GM19372 (cell line): ENCODE data around the gene ARHGDIB.

Experiments
- ATAC-seq: cut with Tn5 transposase; IDR thresholded peaks from one replicate; pipeline ENCODE4 v1.9.1; 2021; ENCODE audit warnings: mild to moderate bottlenecking, low read depth, moderate library complexity; ENCODE audit not compliant: unreplicated experiment

Gene ARHGDIB

GRCh38 chr12:14984766-14985285 lies 23.4 kb upstream of the ARHGDIB start:
- no peak for ATAC-seq

- no peak for ATAC-seq
Observed at GRCh38 chr12:14984036-14984435, 22.6 kb upstream of the ARHGDIB start.

DNA sequence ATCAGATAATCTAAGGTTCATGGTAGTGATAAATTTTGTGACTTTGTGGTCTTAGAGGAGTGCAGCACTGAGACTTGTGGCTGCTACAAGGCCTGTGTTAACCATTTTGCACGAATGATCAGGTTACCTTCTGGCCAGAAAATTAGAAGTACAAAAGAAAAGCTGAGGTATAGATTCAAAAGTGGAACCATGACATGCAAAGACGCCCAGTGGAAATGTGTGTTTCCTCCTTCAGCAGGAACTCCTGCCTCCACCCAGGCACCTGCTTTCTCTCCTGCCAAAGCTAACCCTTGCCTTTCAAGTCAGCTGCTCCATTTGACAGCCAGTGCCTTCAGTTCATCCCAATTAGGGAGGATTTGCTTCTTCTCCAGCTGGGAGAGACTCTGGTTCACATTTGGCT lies 21.6 kb upstream of the ARHGDIB start:
- ATAC-seq, result no peak

- no peak for ATAC-seq
Observed at GRCh38 chr12:14982562-14982961, 21.2 kb upstream of the ARHGDIB start.

- no peak for ATAC-seq
Observed at GRCh38 chr12:14981049-14981448, 19.6 kb upstream of the ARHGDIB start.

- no peak for ATAC-seq
Observed at GRCh38 chr12:14979468-14979867, 18.1 kb upstream of the ARHGDIB start.

DNA sequence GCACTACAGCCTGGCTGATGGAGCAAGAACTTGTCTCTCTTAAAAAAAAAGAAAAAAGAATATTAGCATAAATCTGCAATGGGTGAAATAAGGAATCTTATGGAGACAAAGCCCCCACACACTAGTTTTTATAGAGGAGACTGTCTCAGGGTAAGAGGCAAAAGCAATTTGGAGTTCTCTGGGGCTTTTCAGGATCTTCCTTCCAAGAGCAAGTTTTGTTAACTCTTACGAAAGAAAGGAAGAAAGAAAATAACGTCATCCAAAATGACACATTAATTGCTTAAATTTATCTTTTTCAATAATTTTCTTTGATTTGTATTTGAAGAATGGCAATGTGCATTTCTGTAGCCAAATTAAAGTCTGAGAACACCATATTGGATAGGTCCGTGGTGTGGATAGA lies 15.3 kb upstream of the ARHGDIB start:
- no peak for ATAC-seq

DNA sequence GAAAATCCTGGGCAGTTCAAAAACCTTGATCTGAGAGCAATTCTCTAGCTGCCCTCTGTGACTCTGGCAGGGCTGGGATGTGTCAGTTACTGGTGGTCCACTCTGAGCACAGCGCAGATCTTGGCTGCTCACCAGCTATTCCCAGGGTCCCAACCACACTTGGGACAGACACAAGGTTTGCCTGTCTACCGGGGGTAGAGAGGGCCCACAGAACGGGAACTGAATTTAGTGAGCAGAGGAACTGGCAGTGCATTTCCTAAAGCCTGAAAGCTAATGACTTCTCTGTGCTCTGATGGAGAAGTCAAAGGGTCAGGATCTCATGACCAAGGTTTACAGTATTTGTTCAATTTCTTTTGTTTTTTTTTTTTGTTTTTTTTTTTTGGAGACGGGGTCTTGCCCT lies 14.1 kb upstream of the ARHGDIB start:
- no peak for ATAC-seq

DNA sequence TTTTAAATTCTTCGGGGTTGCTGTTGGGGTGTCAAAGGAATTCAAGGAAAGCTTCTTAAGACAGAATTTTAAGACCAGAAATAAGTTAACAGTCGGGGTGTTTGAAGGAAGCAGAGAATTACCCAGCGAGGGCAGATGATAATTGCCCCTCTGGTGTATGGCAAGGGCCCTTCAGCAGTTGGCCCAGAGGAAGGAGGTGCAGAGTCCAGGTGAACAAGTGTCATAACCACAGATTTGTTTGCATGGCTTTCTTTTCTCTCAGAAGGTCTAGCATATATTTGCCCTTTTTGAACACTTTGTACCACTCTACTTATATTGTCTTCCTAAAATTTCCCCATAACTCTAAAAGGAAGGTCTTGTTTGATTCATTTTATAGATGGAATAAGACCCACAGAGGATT lies 13.2 kb upstream of the ARHGDIB start:
- ATAC-seq, result no peak

DNA sequence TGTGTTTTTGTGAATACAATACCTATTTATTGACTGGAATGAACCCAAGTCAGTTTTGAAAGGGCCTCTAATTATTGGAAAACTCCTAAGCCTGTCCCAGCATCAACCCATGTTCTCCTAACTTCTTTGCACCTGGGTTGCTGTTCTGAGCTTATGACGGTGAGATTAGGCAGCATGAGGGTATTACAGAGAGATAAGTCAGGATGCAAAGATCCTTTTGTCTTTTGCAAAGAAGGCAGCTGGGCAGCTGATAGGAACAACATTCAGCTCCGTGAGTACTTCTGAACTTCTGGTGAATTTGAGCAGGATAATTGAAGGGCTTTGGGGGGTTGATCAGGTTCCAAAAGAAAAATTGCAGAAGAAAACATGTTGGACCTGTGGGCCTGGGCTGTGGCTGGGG lies 11.4 kb upstream of the ARHGDIB start, which contains the start of gene PDE6H:
Gene PDE6H (plus strand): TSS at position 227 of the 400 bp plus-strand sequence. CDS start 4,971 bp downstream, outside the sequence.
- ATAC-seq, result no peak

DNA sequence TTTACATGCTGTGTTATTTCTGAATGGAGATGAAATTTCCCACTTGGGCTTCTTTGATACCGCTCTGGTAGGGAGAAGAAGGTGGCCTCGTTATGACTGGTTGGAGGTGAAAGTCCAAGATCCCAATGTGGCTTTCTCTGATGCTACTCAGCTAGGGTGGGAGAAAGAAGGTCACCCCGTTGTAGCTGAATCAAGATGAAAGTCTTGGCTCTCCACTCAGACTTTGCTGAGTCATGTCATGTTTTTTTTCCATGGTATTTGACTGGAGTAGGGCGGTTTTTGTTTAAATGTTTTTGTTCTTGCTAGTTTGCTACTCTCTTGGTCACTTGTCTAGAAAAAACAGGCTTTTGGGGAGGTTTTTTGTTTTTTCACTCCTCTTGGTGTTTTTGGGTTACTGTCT lies 9.1 kb upstream of the ARHGDIB start:
- ATAC-seq, result no peak

DNA sequence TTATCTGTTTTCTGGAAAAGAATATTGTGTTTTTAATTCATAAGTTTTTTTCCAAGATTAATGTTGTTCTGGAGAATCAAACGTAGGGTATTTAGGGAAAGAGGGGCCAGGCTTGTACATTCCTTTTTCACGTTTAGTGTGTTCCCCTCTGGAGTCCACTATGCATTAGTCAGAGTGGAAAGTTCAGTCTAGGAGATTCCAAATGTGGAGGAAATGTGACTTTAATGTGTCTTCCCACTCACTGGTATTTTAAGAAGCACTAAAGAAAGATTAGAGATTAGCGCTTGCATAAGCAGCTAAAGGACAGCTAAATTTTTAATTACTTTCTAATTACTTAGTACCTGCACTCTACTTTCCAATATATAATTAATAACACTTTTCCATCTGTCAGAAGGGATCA lies 7.1 kb upstream of the ARHGDIB start:
- no peak for ATAC-seq

GRCh38 chr12:14965221-14965620 lies 3.8 kb upstream of the ARHGDIB start:
- ATAC-seq, result no peak

DNA sequence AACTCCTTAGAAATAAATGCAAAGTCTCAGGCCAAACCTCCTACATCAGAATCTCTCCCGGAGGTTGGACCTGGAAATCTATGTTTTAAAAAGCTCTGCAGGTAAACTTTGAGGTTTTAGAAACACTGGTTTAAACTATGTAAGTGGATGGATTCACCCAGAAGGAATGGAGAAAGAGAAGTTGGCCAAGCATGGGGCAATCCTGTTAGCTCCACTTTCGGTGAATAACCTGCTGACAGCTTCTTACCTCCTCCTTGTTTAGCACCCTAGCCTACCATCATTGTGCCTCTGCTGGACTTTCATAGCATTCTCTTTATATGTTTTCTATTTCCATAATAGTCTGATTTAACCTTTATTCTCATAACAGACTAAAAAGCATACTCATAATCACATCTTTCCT lies 3.0 kb upstream of the ARHGDIB start:
- ATAC-seq, result no peak

DNA sequence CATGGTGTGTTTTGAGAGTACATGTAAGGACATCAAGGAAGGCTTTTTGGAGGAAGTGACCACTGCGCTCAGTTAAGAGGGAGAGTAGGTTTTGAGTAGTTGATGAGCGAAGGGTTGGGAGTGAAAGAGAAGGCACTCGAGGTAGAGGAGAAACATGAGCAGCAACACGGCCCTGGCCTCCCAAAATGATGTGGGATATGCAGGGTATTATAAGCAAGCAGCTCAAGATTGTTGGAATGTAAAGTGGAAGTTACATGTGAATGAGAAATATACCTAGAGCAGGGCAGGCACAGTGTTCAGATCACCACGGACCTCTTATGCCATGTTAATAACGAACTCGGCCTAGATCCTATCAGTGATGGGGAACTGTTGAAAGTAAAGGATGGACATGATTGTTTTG lies 2.1 kb upstream of the ARHGDIB start:
- ATAC-seq, result no peak

DNA sequence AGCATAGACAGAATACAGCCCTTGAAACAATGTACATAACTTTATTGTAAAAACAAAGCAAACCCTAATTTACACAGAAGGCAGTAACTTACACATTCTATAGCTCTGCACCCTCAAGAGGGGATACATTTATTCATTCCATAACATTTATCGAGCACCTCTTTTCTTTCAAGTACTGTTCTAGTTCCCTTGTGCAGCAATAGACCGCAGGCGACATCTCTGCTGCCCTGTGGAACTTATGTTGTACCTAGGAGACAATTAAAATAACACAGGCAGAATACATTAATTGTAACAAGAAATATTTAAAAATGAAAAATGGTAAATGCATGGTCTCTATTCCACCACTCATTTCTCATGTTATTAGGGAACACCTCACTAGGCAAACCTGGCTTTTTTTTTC lies 1.4 kb upstream of the ARHGDIB start:
- ATAC-seq, result no peak

GRCh38 chr12:14962153-14962539 lies 745 bp upstream of the ARHGDIB start:
- ATAC-seq, result no peak

DNA sequence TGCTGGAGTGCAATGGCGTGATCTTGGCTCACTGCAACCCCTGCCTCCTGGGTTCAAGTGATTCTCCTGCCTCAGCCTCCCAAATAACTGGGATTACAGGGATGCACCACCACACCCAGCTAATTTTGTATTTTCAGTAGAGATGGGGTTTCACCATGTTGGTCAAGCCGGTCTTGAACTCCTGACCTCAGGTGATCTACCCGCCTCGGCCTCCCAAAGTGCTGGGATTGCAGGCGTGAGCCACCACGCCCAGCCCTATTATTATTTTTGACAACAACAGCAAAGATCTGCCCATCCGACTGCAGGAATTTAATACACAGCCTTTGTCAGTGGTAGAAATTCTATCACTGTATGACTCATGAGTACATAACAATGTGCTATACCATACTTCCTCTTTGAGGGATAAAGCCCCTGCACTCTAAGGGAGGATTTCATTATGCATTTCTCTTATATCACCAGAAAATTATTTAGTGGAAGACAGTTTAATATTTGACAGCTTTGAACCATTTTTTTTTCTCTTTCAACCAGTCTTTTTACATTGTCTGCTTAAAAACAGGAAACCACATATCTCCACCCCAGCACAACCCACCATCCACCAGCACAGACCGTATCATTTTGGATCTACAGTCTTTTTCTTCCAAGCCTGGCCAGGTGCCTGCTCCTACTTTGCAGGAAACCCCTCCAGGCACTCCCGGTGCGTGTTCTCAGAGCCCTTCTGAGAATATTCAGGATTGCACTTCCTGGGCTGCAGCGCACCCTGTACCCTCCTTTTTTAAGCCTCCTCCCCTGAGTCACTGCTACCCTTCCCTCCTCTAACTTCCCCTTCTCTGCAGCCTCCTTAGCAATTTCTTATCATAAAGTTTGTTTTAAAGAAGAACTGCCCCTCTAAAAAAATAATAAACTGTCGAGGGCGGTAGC lies 594 bp downstream of the ARHGDIB start:
- peak; percentile 26 for ATAC-seq

DNA sequence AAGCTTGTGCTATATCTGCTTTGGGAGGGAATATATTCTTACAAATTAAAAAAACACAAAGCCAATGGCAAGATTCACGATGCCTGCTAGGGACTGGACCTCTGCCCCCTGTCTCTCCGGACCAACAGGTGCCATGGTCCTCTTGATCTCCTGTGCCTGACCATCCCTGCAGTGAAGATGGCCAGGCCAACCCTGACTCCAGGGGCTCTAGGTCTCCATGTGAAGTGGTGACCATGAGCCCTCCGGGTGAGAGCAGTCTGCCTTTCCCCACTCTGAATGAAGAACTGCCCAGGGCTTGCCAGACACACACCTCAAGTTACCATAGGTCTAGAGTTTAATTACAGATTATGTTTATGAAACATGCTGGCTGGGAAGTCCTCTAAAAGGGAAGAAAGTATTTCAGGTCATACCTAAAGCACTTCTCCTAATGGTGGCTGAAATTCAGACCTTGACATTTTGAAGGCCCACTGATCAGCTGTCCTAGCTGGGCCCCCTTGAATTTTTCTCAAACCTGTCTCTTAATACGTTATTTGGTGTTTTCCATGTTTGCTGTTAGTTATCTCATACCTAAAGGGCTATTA lies 1.4 kb downstream of the ARHGDIB start:
- ATAC-seq, result no peak

DNA sequence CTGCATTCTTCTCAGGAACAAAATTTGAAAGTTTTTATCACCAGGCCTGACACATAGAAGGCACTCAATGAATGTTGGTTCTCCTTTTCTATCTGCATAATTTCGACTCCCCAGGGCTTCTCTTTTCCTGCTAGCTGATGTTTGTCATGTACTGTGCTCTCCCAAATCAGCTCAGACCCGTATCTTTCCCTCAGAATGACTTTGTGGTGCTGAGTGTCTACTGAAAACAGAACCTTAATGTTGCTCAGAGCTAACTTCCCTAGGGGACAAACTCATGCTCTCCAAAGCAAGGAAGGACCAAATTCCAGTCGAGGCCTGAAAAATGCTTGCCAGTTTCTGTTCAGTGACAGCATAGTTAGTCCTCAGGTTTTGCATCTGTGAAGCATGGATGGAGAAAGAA lies 1.9 kb downstream of the ARHGDIB start:
- no peak for ATAC-seq

- ATAC-seq, result no peak
Observed at GRCh38 chr12:14959126-14959440, 2.3 kb downstream of the ARHGDIB start.
